DOHH2 (cell line): ENCODE data around the gene RASSF4.
"Not testable (repeated sequence)": the region's sequence is repeated elsewhere in the genome, so short reads cannot be mapped to it uniquely, and the experiment has no call there.

Source experiments
- H3F3A ChIP-seq: fragments of 200-600 bp; sonication (generic), shearing (Covaris generic); 2 replicates; pipeline ENCODE4 v1.6.0; 2016; ENCODE audit warnings: antibody characterized with exemption, mild to moderate bottlenecking; ENCODE audit not compliant: control insufficient read depth, insufficient read depth
- H3K27ac ChIP-seq: fragments of 200-600 bp; sonication (generic); 2 replicates; pipeline ENCODE4 v1.5.1; 2014; ENCODE audit warnings: low read depth, mild to moderate bottlenecking, low read length, moderate library complexity
- H3K27me3 ChIP-seq: fragments of 200-600 bp; sonication (generic); 2 replicates; pipeline ENCODE4 v1.6.1; 2014; ENCODE audit warnings: mild to moderate bottlenecking, low read length, mixed read lengths; ENCODE audit not compliant: control insufficient read depth
- H3K36me3 ChIP-seq: fragments of 200-600 bp; sonication (generic); 2 replicates; pipeline ENCODE4 v1.6.1; 2014; ENCODE audit warnings: mild to moderate bottlenecking, low read length, moderate library complexity, mixed read lengths; ENCODE audit not compliant: control insufficient read depth
- H3K4me1 ChIP-seq: fragments of 200-600 bp; sonication (generic); 2 replicates; pipeline ENCODE4 v1.6.1; 2014; ENCODE audit warnings: mild to moderate bottlenecking, low read length, mixed read lengths; ENCODE audit not compliant: control insufficient read depth
- H3K4me2 ChIP-seq: fragments of 200-600 bp; sonication (generic); 2 replicates; pipeline ENCODE4 v1.6.0; 2014; ENCODE audit warnings: mild to moderate bottlenecking, low read length, moderate library complexity
- H3K4me3 ChIP-seq: fragments of 200-600 bp; sonication (generic); 2 replicates; pipeline ENCODE4 v1.5.1; 2014; ENCODE audit warnings: mild to moderate bottlenecking, low read length, mixed read lengths
- H3K79me2 ChIP-seq: fragments of 200-600 bp; sonication (generic); 2 replicates; pipeline ENCODE4 v1.6.1; 2014; ENCODE audit warnings: mild to moderate bottlenecking, low read length, mixed read lengths; ENCODE audit not compliant: control insufficient read depth
- H3K9me2 ChIP-seq: fragments of 200-600 bp; sonication (generic); replicated peaks from 2 replicates; pipeline ENCODE4 v1.6.1; 2014; ENCODE audit warnings: mild to moderate bottlenecking, low read length, mixed read lengths; ENCODE audit not compliant: control insufficient read depth
- H3K9me3 ChIP-seq: fragments of 200-600 bp; sonication (generic); 2 replicates; pipeline ENCODE4 v1.6.1; 2014; ENCODE audit warnings: antibody characterized with exemption, low read length, mixed read lengths; ENCODE audit not compliant: control insufficient read depth, insufficient read depth
- H4K20me1 ChIP-seq: fragments of 200-600 bp; sonication (generic); 2 replicates; pipeline ENCODE4 v1.6.0; 2014; ENCODE audit warnings: low read depth, mild to moderate bottlenecking, antibody characterized with exemption, low read length, moderate library complexity; ENCODE audit not compliant: control insufficient read depth, insufficient read depth
- CTCF ChIP-seq: fragments of 200-600 bp; sonication (generic); IDR thresholded peaks from one replicate; pipeline ENCODE4 v1.5.1; 2014; ENCODE audit warnings: antibody characterized with exemption, mild to moderate bottlenecking, low read depth, low read length; ENCODE audit not compliant: poor library complexity, severe bottlenecking
- EZH2phosphoT487 ChIP-seq: fragments of 200-600 bp; sonication (generic); IDR thresholded peaks from 2 replicates; pipeline ENCODE4 v1.6.1; 2017; ENCODE audit warnings: borderline replicate concordance, mild to moderate bottlenecking, antibody characterized with exemption, low read length, moderate library complexity, mixed read lengths

RASSF4 gene

DNA sequence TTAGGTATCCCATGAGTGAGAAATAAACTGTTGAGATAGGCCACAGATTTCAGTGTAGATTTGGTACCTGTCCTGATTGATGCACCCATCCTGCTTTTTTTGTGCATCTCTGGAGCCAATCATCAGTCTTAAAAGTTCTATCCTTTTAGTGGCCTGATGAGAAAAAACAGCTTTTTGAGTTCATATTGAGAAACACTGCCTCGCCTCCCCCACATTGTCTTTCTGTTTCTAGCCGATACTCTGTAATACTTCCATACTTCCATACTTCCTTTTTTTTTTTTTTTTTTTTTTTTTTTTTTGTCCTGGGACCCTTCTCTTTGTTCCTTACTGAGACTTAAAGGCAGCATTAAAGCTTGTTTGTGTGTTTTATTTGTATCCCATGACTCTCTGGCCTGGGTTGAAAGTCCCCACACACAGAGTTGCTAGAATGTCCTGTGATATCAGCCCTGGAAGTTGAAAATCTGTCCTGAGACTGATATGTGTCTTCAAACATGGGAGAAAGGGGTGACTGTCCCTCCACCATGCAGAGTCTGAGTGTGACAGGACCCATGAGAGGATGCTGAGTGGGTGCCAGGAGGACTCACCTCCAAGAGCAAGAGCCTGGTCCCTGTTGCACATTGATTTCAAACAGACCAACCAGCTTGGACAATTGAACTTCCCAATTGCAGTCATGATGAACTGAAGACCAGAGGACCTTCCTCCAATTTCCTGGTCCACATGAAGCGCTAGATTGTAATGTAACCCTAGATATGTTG is 46.9 kb downstream of the RASSF4 start:
- TF ChIP-seq EZH2phosphoT487: no peak
- TF ChIP-seq CTCF: no peak
- Histone ChIP-seq H3K36me3 (peaks cover 39% of the 10 kb centered on the region), H3K4me2 (no peak overlapping the region)

GRCh38 chr10:45008524-45009161 is 49.0 kb downstream of the RASSF4 start:
- H3F3A ChIP-seq: peaks cover 7% of the 10 kb centered on the region; the same call in 1 of the 2 replicates
- no peak overlapping the region for H3K27ac ChIP-seq
- peaks cover 20% of the 10 kb centered on the region for H3K79me2 ChIP-seq
- no peak overlapping the region for H3K4me2 ChIP-seq
- no peak overlapping the region for H3K4me3 ChIP-seq
- TF ChIP-seq CTCF (peak; percentile 94), EZH2phosphoT487 (no peak)
- peaks cover 21% of the 10 kb centered on the region for H3K36me3 ChIP-seq
- H3K9me3 ChIP-seq: no peaks in the 10 kb centered on the region
- no peaks in the 10 kb centered on the region for H3K27me3 ChIP-seq
- no peaks in the 10 kb centered on the region for H3K9me2 ChIP-seq
- peaks cover 6% of the 10 kb centered on the region; the same call in 1 of the 2 replicates for H4K20me1 ChIP-seq
- peaks cover 5% of the 10 kb centered on the region for H3K4me1 ChIP-seq

More for the DNA sequence above, 46.9 kb downstream of the RASSF4 start:
- Histone ChIP-seq H4K20me1 (peaks cover 9% of the 10 kb centered on the region; the same call in 1 of the 2 replicates), H3K4me3 (no peak overlapping the region), H3K4me1 (peaks cover 16% of the 10 kb centered on the region), H3K27ac (no peak overlapping the region), H3K27me3 (no peaks in the 10 kb centered on the region), H3F3A (peaks cover 11% of the 10 kb centered on the region; the same call in 1 of the 2 replicates), H3K9me2 (no peaks in the 10 kb centered on the region), H3K79me2 (peaks cover 42% of the 10 kb centered on the region), H3K9me3 (no peaks in the 10 kb centered on the region)

- not testable (repeated sequence) for H3F3A ChIP-seq, H3K79me2 ChIP-seq, H3K4me3 ChIP-seq, H3K4me1 ChIP-seq, H3K9me3 ChIP-seq, H3K36me3 ChIP-seq, H4K20me1 ChIP-seq, H3K9me2 ChIP-seq, H3K27ac ChIP-seq, H3K4me2 ChIP-seq, H3K27me3 ChIP-seq
These were observed 55.0 kb downstream of the RASSF4 start for GRCh38 chr10:45014557-45014956.

DNA sequence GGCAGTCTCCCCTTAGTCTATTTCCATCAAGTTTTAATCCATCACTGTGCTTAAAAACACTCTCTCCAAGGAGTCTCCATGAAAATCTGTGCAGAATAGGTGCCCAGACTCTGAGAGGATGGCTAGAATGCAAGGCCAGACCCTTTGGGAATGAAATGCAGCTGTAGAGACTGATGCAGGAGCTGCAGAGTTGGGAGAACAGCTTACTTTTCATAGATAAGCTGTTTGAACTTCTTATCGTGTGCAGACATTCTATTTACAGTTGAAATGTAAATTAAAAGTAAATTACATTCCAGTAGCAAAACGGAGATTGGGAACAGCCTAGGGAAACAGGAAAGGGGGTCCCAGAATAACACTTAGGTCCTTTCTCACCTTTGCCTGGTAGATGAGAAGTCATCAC is 56.0 kb downstream of the RASSF4 start:
- no peaks in the 10 kb centered on the region for H3K9me3 ChIP-seq
- no peak overlapping the region for H3K27ac ChIP-seq
- no peaks in the 10 kb centered on the region for H3F3A ChIP-seq

More for the DNA sequence above, 56.0 kb downstream of the RASSF4 start:
- Histone ChIP-seq H3K4me2 (no peak overlapping the region), H3K79me2 (no peaks in the 10 kb centered on the region), H3K4me1 (no peaks in the 10 kb centered on the region), H3K4me3 (no peak overlapping the region), H3K9me2 (no peaks in the 10 kb centered on the region), H3K36me3 (no peaks in the 10 kb centered on the region), H3K27me3 (peaks cover 4% of the 10 kb centered on the region; the same call in 1 of the 2 replicates), H4K20me1 (no peaks in the 10 kb centered on the region)
- TF ChIP-seq CTCF: no peak
- no peak for TF ChIP-seq EZH2phosphoT487
